ENCODE data around the gene TMEM176A.

TMEM176A gene

DNA sequence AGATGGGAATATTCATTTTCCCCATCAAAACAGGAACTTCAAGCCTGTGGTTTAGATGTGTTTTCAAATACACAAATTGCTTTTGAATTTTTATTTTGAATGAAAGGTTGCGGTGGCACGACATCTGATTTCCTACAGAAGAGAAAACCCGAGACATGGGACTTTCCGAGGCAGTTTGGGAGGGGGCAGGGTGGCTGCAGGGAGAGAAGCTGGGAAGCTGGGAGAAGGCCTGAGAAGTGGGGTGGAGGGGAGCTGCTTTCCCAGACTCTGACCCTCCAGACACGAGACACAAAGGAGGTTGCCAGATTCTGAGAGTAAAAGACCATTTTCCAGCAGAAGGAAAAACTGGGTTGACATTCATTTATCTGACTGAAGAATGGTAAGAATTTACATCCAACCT, 19.6 kb downstream of the TMEM176A start:
- DNase-seq: no peak

DNA sequence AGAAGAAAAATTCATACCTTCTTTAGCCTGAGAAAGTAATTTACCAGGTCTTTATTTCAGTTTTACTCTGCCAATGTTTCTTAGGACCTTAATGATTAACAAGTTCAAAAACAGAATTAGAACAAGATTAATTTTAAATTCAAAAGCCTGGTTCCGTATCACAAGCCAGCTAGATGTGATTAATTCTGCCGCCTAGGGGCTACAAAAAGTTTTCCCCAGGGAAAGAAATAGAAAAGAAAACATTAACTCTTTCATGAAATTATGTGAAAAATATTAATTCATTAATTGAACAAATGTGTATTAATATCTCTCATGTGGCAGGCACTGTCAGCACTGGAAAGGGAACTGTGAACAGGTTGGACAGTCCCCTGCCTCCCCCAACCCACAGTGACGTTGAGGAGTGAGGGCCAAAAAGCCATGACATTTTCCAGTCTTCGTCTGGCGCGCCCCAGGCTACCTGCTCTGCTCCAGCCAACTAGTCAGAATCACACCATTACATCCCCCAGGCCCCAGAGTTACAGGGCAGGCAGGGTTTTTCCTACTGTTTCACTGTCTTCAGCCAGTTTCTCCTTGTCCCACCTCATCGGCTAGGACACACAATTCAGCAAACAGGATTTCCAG, 20.1 kb downstream of the TMEM176A start:
- DNase-seq: no peak

- DNase-seq: no peak
Measured at GRCh38 chr7:150823043-150823442, 22.5 kb downstream of the TMEM176A start.

DNA sequence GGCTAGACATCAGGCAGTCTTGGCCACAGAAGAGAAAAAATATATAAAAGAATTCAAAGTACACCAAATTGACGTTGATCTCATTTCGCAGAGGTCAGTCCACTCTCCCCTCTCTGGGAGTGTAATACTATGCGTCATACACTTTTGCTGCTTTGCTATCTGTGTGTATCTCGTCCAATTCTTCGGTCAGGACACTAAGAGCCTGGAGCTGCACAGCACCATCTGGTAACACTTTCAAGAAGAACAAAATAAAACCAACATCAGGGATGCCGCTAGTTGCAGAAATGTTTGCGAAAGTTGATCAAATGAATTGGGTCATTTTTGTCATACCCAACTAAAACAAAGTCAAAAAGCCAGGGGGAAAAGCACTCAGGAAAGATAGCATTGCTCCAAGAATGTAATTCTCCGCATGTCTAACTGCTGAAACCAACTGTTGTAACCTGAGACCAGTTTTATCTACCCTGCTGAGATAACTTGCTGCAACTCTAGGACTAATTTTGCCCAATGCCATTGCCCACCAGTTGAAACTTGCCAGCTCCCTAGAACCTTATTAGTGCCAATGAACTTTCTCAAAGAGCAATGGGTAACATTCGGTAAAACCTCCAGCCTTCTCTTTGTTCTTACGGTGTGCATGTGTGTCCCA, 23.0 kb downstream of the TMEM176A start:
- no peak for DNase-seq

- no peak for DNase-seq
Measured at GRCh38 chr7:150824379-150825177, 24.0 kb downstream of the TMEM176A start.

GRCh38 chr7:150826061-150826849, 25.7 kb downstream of the TMEM176A start:
- no peak for DNase-seq

DNA sequence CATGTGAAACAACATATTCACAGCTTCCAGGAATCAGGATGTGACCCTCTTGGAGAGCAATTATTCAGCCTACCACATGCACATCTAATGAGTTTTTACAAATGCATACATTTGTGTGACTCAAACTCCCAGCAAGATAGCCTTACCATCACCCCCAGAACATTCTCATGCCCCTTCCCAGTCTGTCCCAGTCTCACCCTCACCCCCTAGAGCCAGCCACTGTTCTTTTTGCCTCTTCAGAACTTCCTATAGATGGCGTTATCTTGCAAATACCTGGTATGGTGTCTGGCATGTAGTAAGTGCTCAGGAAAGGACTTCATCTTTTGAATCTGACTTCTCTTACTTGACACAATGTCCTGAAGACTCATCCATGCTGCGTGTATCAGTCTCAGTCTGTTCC, 27.8 kb downstream of the TMEM176A start:
- no peak for DNase-seq

- DNase-seq: no peak
Measured at GRCh38 chr7:150829426-150829825, 28.9 kb downstream of the TMEM176A start.

DNA sequence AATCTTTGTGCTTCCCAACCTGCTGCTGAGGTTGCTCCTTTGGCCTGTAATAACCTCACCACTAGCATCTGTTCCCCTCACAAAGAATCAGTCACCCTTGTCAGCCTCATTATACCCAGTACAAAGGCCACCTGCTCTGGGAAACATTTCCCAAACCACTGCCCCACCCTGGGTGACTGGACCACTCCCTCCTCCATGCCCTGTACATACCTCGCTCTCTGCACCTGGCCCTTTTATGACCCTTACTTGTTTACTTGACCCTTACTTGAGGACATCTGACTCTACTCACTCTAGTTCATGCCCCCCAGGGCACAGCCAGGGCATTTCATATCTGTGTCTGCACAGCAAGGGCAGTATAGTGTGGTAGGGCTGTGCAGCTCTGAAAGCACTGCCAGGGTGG, 30.4 kb downstream of the TMEM176A start:
- no peak for DNase-seq

- no peak for DNase-seq
Measured at GRCh38 chr7:150831851-150832250, 31.3 kb downstream of the TMEM176A start.

GRCh38 chr7:150835019-150835418, 34.5 kb downstream of the TMEM176A start:
- no peak for DNase-seq

GRCh38 chr7:150835702-150836280, 35.2 kb downstream of the TMEM176A start:
- DNase-seq: no peak

DNA sequence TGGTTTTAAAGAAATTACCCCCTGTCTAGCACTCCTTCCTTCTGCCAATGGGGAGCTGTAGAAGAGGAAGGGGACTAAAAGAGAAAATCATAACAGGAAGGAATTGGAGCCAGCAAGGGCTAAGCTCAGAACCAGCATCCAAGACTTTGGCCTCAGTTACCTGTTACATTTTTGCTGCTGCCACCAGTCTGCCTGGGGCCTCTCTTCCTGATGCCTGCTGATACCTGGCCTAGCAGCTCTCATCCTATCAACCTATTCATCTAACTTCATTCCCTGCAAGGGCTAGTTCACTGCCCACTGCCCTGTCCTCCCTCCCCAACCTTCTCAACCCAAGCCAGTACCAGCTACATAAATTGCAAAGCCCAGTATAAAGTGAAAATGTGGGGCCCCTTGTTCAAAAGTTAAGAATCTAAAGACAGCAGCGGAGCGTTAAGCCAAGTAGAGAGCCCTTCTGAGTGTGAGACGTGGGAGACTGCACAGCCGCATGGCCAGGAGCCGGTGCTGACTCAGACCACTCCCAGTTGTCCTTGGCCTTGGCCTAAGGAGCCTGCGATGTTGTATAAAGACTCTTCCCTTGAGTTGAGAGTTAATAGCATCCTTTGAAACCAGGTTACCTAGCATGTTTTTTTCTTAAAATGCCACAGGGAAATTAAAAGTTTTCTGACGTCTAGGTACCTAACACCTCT, 38.5 kb downstream of the TMEM176A start:
- no peak for DNase-seq

DNA sequence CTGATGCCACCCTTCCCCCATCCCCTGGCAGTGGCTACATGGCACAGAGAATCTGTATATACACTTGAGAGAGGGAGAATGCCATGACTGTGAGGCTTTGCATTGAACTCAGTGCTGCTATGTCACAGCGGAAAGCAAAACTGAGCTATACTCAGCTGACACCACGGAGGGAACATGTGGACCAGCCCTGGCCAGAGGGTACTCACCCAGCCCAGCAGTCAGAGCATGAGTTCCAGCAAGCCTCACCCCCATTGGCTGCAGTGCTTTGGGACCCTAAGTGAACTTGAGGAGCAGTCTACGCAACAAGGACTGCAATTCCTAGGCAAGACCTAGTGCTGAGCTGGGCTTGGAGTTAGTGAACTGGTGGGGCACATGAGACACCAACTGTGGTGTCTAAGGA, 41.4 kb downstream of the TMEM176A start:
- DNase-seq: no peak

GRCh38 chr7:150842716-150843115, 42.1 kb downstream of the TMEM176A start:
- no peak for DNase-seq

GRCh38 chr7:150845421-150845861, 44.9 kb downstream of the TMEM176A start:
- no peak for DNase-seq

DNA sequence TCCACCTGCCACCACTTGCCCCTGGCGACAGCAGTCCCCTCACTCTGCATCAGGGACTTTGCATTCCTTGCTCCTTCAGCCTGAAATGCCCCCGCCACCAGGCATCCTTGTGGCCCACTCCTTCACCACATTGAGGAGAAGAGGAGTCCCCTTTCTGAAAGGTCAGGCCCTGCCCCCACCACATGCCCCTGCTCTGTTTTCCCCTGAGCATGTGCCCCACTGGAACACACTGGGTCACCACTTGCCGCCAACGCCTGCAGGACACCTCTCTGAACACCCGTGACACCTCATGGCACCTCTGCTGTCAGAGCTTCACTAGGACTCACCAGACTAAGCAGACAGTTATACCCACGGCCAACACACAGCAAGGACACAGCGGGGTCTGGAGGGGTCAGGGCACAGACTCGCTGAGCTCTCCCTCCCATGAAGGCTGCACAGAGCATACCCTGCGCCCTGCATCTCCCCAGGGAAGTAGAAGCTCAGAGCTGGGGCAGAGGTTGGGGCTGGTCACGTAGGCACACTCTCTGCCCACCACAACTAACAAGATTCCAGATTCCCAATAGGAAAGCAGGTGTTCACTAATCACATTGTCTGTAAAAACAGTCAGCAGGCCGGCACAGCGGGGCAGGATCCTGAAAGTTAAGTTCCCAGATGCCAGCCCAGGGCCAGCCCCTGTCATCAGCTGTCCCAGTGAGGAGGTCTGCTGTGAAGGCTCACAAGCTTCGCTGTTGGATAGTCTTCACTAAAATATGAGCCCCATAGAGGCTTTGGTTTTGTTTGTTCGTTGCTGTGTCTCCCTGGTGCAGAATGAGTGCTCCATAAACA, 45.9 kb downstream of the TMEM176A start:
- DNase-seq: no peak

- no peak for DNase-seq
Measured at GRCh38 chr7:150847536-150847935, 47.0 kb downstream of the TMEM176A start.

DNA sequence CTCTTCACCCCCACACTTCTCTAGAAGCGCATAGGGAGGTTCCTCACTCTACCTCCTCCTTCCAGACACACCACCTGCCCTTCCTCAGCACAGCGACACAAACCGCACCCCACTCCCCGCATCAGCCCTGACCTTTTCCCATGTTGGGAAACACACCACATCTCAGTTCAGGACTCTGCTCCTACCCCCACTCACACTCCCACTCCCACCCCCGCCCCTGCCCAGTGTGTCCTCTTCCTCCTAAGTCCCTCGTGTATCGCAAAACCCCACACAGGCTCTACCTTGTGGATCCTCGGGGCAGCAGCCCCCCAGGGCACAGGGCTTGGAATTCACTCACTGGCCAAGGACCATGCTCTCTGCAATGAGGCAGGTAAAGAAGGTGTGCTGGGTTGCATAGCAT, 47.5 kb downstream of the TMEM176A start:
- no peak for DNase-seq

DNA sequence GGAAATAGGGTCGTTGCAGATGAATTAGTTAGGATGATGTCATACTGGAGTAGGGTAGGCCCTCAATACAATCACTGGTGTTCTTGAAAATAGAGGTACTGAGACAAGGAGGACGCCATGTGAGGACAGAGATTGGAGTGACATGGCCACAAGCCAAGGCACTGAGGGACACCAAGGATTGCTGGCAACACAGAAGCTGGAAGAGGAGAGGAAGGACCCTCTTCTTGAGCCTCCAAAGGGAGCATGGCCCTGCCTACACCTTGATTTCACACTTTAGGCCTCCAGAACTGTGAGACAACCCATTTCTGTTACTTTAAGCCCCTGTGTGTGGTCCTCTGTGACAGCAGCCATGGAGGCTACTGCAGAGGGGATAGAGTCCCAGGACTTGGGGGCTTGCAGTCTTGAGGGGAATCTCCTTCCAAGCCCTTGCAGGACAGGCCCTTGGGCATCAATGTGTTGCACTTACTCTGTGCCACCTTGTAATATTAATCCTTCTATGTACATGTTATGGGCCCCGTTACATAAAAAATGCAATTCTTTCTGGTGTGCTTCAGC, 48.1 kb downstream of the TMEM176A start:
- DNase-seq: no peak

GRCh38 chr7:150849204-150849775, 48.7 kb downstream of the TMEM176A start:
- no peak for DNase-seq

Measured in COR-L47 (cell line).